Stimulated activated CD4-positive, alpha-beta T cell treated with anti-CD3 and anti-CD28 coated beads, Interleukin-4, amount 100 ng/mL, for 24 hours (primary cell): ENCODE results near the gene AK2.
"Not testable (repeated sequence)": the region's sequence is repeated elsewhere in the genome, so short reads cannot be mapped to it uniquely, and the experiment has no call there.

Experiments used
- DNase-seq: peaks from one replicate; pipeline ENCODE4 v3.0.0-alpha.2; 2020

The AK2 gene

DNA sequence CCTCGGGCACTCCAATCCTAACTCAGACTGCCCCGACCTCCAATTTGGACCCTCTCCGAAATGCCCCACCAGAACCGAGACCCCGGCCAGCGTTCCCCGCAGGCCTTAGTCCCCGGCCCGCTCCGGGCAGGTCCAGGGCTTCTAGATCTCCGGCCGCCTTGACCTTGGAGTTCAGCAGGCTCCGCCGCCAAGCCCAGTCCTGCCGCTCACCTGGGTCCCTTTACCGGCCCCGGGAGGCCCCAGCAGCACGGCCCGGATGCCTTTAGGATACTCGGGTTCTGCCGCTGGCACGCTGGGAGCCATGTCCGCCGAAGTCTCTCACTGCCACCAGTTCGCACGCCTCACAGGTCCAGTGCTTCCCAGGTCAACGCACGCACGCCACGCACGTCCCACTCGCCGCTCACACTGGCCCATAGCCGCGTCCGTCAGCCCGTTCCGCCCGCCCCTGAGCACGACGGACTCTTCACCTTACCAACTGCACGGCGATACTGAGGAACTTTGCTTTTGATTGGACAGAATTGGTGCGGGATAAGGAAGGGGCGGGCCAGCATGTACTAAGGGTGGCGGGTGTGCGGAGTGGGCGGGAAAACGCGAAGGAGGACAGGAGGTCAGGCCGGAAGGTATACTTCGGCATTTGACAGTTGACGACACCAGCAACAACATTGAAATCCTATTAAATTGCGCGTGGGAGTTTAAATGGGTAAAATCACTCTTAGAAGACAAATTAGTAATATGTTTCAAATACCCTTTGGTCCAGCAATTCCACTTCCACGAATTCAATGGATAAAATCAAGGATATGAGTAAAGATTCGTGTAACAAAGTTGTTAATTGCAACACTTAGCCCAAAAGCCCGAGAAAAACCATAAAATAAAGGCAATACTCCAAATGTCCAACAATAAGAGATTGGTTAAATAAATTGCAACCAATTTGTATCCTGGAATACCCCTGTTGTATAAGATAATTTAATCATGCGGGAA is at the start of gene AK2:
TSS of gene AK2 (minus strand) at position 358 of the 978 bp plus-strand sequence. CDS start at position 303, 55 bp downstream.
- peak; percentile 94 for DNase-seq

- DNase-seq: peak; percentile 55
These were observed 49.7 kb upstream of the AK2 start for GRCh38 chr1:33086384-33086850.

DNA sequence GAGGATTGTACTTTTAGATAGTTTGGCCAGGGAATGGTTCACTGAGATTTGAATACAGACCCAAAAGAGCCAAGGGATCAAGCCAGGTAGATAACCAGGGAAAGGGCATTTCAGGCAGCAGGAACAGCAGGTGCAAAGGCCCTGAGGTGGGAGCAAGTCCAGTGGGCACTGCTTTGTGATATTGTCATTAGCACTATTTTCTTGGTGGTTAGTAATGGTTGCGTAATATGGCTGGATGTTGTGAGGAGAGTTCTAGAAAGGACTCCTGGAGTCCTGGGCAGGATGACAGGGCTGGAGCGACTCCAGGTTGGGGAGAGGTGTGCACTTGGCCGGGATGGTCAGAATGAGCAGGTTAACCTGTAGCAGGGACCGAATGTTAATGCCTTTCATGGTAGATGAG is 48.6 kb upstream of the AK2 start:
- DNase-seq: no peak

- DNase-seq: no peak
These were observed 46.0 kb upstream of the AK2 start for GRCh38 chr1:33082575-33083108.

DNA sequence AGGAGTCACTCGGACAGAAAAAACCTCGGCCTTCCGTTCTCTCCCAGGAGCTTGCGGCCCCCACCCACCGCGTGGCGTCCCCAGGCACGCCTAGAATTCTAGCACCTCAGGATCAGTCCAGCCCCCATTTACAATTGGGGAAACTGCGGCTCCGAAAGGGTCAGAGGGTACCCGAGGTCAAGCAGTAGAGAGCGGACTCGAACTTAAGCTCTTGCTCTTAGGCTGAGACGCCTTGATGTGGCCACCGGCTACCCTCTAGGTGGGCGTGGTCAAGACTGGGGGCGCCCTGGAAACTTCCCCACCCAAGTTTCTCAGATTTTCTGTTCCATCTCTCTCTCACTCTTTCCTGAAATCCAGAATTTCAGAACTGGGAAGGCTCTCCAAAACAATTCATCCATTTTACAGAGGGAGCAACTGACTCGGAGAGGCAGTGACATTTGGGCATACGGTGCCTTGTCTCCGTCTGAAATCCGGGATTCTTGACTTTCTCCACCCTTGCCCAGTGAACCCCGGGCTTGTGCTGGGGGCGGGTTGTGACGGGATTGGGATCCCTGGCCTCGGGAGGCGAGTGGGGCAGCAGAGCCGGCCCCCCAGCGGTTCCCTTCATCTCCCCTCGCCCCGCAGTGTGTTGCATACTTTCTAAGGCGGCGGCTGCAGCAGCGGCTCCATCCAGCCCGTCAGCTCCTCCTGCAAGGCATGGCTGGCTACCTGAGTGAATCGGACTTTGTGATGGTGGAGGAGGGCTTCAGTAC is 45.0 kb upstream of the AK2 start:
- no peak for DNase-seq

DNA sequence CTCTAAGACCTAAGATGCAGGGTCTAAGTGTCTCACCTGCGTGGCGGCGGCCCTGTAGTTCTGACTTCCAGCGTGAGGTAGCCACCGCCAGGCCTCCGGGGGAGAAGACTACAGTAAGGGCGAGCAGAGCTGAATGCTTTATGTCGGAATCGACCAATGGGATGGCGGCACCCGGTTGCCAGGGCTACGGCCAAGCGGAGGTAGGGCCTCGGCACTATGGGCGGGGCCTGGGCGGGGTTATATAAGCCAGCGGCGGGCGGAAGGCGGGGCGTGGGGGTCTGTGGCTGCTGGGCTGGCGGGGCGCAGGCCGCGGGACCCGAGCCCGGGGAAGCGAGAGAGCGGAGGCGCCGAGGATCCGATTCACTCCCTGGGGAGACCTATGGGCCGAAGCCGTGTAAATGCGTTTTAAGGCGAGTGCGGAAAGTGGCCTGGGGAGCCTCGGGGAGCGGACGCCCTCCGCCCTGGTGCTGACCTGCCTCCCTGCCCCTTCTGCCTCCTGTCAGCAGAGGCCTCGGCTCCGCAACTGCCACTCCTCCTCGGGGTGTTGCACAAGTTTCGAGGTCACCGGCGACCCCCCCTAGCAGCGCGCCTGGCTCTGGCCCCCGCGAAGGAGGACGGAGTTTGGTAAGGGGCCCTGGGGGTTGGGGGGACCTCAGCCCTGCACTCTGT is 44.3 kb upstream of the AK2 start, which contains the start of gene AZIN2:
TSS of gene AZIN2 (plus strand) at position 269 of the 669 bp plus-strand sequence. CDS start 1,097 bp downstream, outside the sequence.
- peak; percentile 97 for DNase-seq

GRCh38 chr1:33080373-33080772 is 43.7 kb upstream of the AK2 start:
- no peak for DNase-seq

- no peak for DNase-seq
These were observed 41.4 kb upstream of the AK2 start for GRCh38 chr1:33078030-33078591.

DNA sequence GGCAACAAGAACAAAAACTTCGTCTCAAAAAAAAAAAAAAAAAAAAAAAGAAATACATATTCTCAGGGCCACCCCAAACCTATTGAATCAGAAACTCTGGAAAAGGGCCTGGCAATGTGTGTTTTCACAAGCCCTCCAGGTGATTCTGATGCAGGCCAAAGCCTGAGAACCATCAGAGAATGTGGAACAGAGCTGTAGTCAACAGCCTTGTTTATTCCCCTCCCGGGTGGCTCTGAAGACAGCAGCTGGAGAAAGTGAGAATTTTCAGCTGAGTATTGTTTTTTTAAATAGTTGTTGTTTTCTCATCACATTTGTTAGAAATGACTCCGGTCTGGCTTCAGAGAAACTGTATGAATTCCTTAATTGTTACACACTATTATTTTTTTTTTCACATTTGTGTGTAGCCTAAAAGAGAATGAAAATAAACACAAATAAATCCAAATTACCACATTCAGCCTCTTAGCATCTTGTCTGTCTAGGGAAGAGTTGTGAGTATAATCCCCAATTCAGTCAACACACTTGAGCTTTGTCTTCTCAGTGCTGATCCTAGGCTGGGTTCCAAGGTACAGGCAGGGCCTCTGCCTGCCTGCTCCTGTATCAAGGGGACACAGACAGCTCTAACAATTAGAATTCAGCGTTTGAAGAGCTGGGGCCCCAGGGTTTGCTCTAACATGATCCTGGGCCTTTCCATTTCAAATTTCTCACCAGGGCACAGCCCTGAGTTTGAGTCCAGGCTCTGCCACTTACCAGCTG is 37.7 kb upstream of the AK2 start:
- no peak for DNase-seq

DNA sequence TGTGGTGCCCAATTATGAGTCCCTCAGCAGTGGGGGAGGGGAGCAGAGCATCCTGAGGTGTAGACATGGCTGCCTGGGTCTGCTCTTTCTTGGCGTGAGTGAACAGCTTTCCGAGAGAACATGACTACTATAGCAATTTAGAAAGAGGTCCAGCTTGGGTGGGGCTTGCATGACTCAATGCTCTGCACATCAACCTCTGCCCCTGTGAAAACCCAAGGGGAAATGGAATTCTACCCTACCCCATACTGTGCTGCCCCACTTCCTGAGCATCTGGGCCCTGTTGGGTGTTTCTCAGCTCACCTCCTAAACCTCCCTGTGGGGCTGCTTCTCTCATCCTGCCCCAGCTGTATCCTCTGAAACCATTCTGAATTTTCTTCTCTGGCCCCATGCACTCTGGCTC is 36.0 kb upstream of the AK2 start:
- no peak for DNase-seq

- no peak for DNase-seq
These were observed 33.9 kb upstream of the AK2 start for GRCh38 chr1:33070628-33071027.

GRCh38 chr1:33068108-33068507 is 31.4 kb upstream of the AK2 start:
- DNase-seq: not testable (repeated sequence)

GRCh38 chr1:33066477-33066876 is 29.8 kb upstream of the AK2 start:
- not testable (repeated sequence) for DNase-seq

- DNase-seq: no peak
These were observed 28.6 kb upstream of the AK2 start for GRCh38 chr1:33065301-33065700.

DNA sequence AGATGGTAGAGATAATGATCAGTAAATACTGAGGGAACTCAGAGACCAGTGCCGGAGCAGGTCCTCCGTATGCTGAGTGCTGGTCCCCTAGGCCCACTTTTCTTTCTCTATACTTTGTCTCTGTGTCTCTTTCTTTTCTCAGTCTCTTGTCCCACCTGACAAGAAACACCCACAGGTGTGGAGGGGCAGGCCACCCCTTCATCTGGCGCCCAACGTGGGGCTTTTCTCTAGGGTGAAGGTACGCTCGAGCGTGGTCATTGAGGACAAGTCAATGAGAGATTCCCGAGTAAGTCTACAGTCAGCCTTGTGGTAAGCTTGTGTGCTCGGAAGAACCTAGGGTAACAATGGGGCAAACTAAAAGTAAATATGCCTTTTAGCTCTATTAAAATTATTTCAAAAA is 27.6 kb upstream of the AK2 start:
- DNase-seq: not testable (repeated sequence)

GRCh38 chr1:33061834-33062233 is 25.2 kb upstream of the AK2 start:
- no peak for DNase-seq

DNA sequence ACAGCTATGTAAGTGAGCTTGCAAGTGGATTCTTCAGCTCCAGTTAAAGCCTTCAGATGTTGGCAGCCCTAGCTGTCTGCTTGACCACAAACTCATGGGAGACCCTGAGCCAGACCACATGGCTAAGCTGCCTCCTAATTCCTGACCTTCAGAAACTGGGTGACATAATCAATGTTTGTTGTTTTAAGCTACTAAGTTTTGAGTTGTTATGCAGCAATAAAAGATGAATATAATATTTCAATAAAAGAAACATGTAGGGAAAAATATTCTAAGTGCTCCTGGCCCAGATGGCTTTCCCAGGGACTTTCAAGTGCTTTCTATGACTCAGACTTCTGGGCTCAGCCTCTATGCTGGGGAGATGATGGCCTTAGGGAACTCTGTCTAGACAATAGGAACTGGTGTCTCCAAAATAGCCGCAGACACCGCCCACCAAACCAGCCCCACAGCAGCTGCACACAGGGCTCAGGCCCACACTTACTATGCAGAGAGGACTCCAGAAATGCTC is 23.9 kb upstream of the AK2 start:
- no peak for DNase-seq

GRCh38 chr1:33057095-33057494 is 20.4 kb upstream of the AK2 start:
- DNase-seq: no peak

DNA sequence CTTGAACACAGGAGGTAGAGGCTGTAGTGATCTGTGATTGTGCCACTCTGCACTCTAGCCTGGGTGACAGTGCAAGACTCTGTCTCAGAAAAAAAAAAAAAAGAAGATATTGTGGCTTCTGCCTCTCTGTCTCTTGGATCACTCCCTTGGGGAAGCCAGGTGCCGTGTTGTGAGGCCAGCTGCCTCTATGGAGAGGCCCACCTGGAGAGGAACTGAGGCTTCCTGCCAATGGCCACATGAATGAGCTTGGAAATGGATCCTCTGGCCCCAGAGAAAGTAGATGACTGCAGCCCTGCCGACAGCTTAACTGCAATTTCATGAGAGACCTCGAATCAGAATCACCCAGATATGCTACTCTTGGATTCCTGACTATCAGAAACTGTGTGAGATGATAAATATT is 19.7 kb upstream of the AK2 start:
- DNase-seq: no peak

- DNase-seq: peak; percentile 36
These were observed 18.7 kb upstream of the AK2 start for GRCh38 chr1:33055210-33056008.
